ENCODE measurements around the gene MORN1.

MORN1 gene

DNA sequence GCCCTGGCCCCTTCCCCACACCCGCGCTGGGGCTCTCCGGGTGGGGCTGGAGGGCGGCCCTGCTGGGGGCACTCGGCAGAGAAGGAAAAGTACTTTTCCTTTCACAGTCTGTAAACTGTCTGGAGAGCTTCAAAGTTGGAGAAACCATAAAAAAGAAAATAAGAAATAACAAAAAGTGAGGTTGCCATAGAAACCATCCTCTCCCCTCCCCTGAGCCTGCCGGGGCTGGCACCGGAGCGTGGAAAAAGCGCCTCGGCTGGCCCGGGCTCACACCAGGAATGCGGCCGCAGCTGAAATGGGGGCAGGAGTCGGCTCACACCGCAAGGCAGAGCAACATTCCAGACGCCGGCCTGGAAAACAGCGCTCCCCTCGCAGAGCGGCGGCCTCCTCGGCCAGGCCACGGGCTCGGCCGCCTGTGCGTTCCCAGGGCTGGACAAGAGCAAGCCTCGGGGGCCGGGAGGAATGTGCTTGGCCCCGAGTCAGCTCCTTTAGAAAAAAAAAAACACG, 69.2 kb downstream of the MORN1 start:
- H4K20me1 ChIP-seq (ENCODE audit: insufficient read depth, low read length) = no peaks in the 10 kb centered on the region
- H3K27ac ChIP-seq (ENCODE audit: low read length) = no peak overlapping the region
- H3K4me1 ChIP-seq (ENCODE audit: low read length) = no peaks in the 10 kb centered on the region
- H3K36me3 ChIP-seq (replicated peaks; ENCODE audit: low read depth, low read length) = no peaks in the 10 kb centered on the region
- no peak overlapping the region for H3K9ac ChIP-seq (ENCODE audit: low read length)
- no peak overlapping the region for H3K4me2 ChIP-seq (ENCODE audit: low read length)
- no peak overlapping the region for H3K4me3 ChIP-seq (ENCODE audit: low read length)
- no peaks in the 10 kb centered on the region for H3K9me3 ChIP-seq (ENCODE audit: insufficient read depth, low read length)
- no peaks in the 10 kb centered on the region for H3K27me3 ChIP-seq (ENCODE audit: low read depth, low read length)
- TF ChIP-seq EZH2phosphoT487 (IDR thresholded peaks at IDR 0.05; ENCODE audit: low read depth) = no peak
- TF ChIP-seq, protein P1, sequence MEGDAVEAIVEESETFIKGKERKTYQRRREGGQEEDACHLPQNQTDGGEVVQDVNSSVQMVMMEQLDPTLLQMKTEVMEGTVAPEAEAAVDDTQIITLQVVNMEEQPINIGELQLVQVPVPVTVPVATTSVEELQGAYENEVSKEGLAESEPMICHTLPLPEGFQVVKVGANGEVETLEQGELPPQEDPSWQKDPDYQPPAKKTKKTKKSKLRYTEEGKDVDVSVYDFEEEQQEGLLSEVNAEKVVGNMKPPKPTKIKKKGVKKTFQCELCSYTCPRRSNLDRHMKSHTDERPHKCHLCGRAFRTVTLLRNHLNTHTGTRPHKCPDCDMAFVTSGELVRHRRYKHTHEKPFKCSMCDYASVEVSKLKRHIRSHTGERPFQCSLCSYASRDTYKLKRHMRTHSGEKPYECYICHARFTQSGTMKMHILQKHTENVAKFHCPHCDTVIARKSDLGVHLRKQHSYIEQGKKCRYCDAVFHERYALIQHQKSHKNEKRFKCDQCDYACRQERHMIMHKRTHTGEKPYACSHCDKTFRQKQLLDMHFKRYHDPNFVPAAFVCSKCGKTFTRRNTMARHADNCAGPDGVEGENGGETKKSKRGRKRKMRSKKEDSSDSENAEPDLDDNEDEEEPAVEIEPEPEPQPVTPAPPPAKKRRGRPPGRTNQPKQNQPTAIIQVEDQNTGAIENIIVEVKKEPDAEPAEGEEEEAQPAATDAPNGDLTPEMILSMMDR (IDR thresholded peaks at IDR 0.05; ENCODE audit: low read depth, low read length) = no peak
- no peaks in the 10 kb centered on the region for H3K79me2 ChIP-seq (ENCODE audit: low read length)
- H2AFZ ChIP-seq (ENCODE audit: low read depth, low read length) = no peak overlapping the region

DNA sequence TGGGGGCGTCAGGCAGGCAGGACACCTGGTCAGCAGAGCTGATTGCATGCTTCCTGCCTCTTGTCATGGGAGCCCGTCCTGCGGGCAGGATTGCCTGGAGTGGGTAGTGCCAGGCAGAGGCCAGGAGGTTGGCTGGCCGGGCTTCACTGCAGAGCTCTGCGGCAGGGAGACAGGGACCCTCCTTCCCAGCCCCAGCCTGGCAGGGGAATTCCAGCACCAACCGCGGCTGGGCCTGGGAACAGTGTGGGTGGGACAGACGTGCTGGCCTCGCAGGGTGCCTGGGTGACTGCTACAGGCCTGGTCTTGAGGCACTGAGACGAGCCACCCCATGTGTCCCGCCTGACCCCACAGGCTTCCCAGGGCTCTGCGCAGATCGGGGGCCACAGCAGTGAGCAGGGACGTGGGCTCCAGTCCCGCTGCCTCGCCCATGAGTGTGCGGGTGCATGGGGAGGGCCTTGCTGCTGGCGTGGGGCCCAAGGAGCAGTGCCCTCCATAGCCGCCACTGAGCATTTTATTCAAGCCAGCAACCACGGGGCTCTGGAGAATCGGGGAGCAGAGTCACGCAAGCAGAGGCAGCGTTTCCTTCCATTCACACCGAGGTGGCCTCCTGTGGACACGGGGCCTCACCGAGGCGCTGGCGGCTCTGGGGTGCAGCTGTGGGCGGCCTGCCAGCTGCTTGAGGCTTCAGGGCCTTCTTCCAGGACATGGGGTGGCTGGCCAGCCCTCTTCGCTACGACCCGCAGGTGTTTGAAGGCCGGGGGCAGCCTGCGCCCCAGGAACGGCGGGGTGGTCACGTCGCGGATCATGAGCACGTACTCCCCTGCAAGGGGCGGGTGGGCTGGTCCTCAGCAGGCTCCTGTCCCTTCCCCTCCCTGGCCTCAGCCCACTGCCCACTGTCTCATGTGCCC, 70.3 kb downstream of the MORN1 start:
- H3K9me3 ChIP-seq (ENCODE audit: insufficient read depth, low read length) = no peaks in the 10 kb centered on the region
- no peak overlapping the region for H3K4me2 ChIP-seq (ENCODE audit: low read length)
- TF ChIP-seq EZH2phosphoT487 (IDR thresholded peaks at IDR 0.05; ENCODE audit: low read depth) = no peak
- TF ChIP-seq, protein P1 (IDR thresholded peaks at IDR 0.05; ENCODE audit: low read depth, low read length) = no peak
- no peak overlapping the region for H3K9ac ChIP-seq (ENCODE audit: low read length)
- H3K79me2 ChIP-seq (ENCODE audit: low read length) = no peaks in the 10 kb centered on the region
- no peaks in the 10 kb centered on the region for H3K27me3 ChIP-seq (ENCODE audit: low read depth, low read length)
- H4K20me1 ChIP-seq (ENCODE audit: insufficient read depth, low read length) = no peaks in the 10 kb centered on the region
- no peak overlapping the region for H2AFZ ChIP-seq (ENCODE audit: low read depth, low read length)
- H3K36me3 ChIP-seq (replicated peaks; ENCODE audit: low read depth, low read length) = no peaks in the 10 kb centered on the region
- no peak overlapping the region for H3K4me3 ChIP-seq (ENCODE audit: low read length)
- no peak overlapping the region for H3K27ac ChIP-seq (ENCODE audit: low read length)
- no peaks in the 10 kb centered on the region for H3K4me1 ChIP-seq (ENCODE audit: low read length)

DNA sequence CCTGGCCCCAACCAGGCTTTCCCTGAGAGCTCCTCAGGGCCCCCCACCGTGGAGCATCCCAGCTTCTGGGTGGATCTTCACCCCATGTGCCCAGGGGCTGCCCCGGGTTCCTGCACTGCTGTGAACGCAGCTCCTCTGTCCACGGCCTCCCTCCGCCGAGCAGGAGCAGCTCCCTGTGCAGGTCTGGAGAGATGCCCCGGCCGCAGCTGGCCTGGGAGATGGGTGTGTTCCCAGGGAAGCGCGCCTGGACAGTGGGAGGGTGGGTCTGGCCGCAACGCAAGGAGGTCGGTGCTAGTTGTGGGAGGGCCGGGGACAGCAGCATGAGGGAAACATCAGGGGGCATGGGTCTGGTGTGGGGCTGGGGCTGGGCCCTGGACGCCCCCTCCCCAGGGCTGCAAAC, 71.3 kb downstream of the MORN1 start:
- H3K79me2 ChIP-seq (ENCODE audit: low read length) = no peaks in the 10 kb centered on the region
- H3K4me2 ChIP-seq (ENCODE audit: low read length) = no peak overlapping the region
- no peaks in the 10 kb centered on the region; the same call in 1 of the 2 replicates for H3K4me1 ChIP-seq (ENCODE audit: low read length)
- H3K9me3 ChIP-seq (ENCODE audit: insufficient read depth, low read length) = no peaks in the 10 kb centered on the region
- no peak overlapping the region for H3K27ac ChIP-seq (ENCODE audit: low read length)
- no peaks in the 10 kb centered on the region for H3K36me3 ChIP-seq (replicated peaks; ENCODE audit: low read depth, low read length)
- no peak overlapping the region for H2AFZ ChIP-seq (ENCODE audit: low read depth, low read length)
- no peaks in the 10 kb centered on the region for H3K27me3 ChIP-seq (ENCODE audit: low read depth, low read length)
- H3K4me3 ChIP-seq (ENCODE audit: low read length) = no peak overlapping the region
- TF ChIP-seq, protein P1 (IDR thresholded peaks at IDR 0.05; ENCODE audit: low read depth, low read length) = no peak
- no peak for TF ChIP-seq EZH2phosphoT487 (IDR thresholded peaks at IDR 0.05; ENCODE audit: low read depth)
- no peaks in the 10 kb centered on the region for H4K20me1 ChIP-seq (ENCODE audit: insufficient read depth, low read length)
- H3K9ac ChIP-seq (ENCODE audit: low read length) = no peak overlapping the region

- no peaks in the 10 kb centered on the region for H3K9me3 ChIP-seq (ENCODE audit: insufficient read depth, low read length)
- no peak for TF ChIP-seq EZH2phosphoT487 (IDR thresholded peaks at IDR 0.05; ENCODE audit: low read depth)
- TF ChIP-seq, protein P1 (IDR thresholded peaks at IDR 0.05; ENCODE audit: low read depth, low read length) = no peak
- H3K4me2 ChIP-seq (ENCODE audit: low read length) = no peak overlapping the region
- H3K9ac ChIP-seq (ENCODE audit: low read length) = no peak overlapping the region
- no peak overlapping the region for H3K27ac ChIP-seq (ENCODE audit: low read length)
- no peaks in the 10 kb centered on the region; the same call in 1 of the 2 replicates for H3K4me1 ChIP-seq (ENCODE audit: low read length)
- H2AFZ ChIP-seq (ENCODE audit: low read depth, low read length) = no peak overlapping the region
- H3K27me3 ChIP-seq (ENCODE audit: low read depth, low read length) = no peaks in the 10 kb centered on the region
- H3K36me3 ChIP-seq (replicated peaks; ENCODE audit: low read depth, low read length) = no peaks in the 10 kb centered on the region
- no peaks in the 10 kb centered on the region for H3K79me2 ChIP-seq (ENCODE audit: low read length)
- H4K20me1 ChIP-seq (ENCODE audit: insufficient read depth, low read length) = no peaks in the 10 kb centered on the region
- no peak overlapping the region for H3K4me3 ChIP-seq (ENCODE audit: low read length)
These were observed 72.1 kb downstream of the MORN1 start for GRCh38 chr1:2319291-2319690.

Measured in OCI-LY3 (cell line).